Measurements from ENCODE around the gene CNGA4.

CNGA4 gene

GRCh38 chr11:6238902-6239301, at the start of gene CNGA4:
CNGA4 (plus strand) TSS chr11:6239089; CDS start chr11:6239207, 118 bp downstream.
- no peak for DNase-seq

GRCh38 chr11:6191742-6192141, 47.1 kb upstream of the CNGA4 start:
- no peak for DNase-seq

GRCh38 chr11:6194065-6194581, 44.8 kb upstream of the CNGA4 start:
- DNase-seq: no peak

GRCh38 chr11:6196396-6196795, 42.5 kb upstream of the CNGA4 start:
- DNase-seq: no peak

- DNase-seq: no peak
Observed at GRCh38 chr11:6197466-6198200, 41.3 kb upstream of the CNGA4 start.

GRCh38 chr11:6199174-6199810, 39.6 kb upstream of the CNGA4 start, which contains the start of gene OR52W1:
OR52W1 (plus strand) TSS chr11:6199224; CDS start chr11:6199224, 0 bp downstream.
- no peak for DNase-seq

GRCh38 chr11:6200975-6201374, 37.9 kb upstream of the CNGA4 start:
- DNase-seq: no peak

- DNase-seq: no peak
Observed at GRCh38 chr11:6201481-6201880, 37.4 kb upstream of the CNGA4 start.

GRCh38 chr11:6202041-6202440, 36.8 kb upstream of the CNGA4 start:
- DNase-seq: no peak

GRCh38 chr11:6203327-6203726, 35.6 kb upstream of the CNGA4 start:
- no peak for DNase-seq

GRCh38 chr11:6204706-6205105, 34.2 kb upstream of the CNGA4 start:
- DNase-seq: no peak

GRCh38 chr11:6205366-6205765, 33.5 kb upstream of the CNGA4 start, which contains the start of gene C11orf42:
C11orf42 (plus strand) TSS chr11:6205557; CDS start chr11:6205616, 59 bp downstream.
- no peak for DNase-seq

- DNase-seq: no peak
Observed at GRCh38 chr11:6206456-6207180, 32.3 kb upstream of the CNGA4 start.

GRCh38 chr11:6209801-6210200, 29.1 kb upstream of the CNGA4 start:
- no peak for DNase-seq

- no peak for DNase-seq
Observed at GRCh38 chr11:6210274-6210955, 28.5 kb upstream of the CNGA4 start.

GRCh38 chr11:6214530-6214929, 24.4 kb upstream of the CNGA4 start:
- no peak for DNase-seq

GRCh38 chr11:6216501-6216900, 22.4 kb upstream of the CNGA4 start:
- no peak for DNase-seq

GRCh38 chr11:6217722-6218121, 21.2 kb upstream of the CNGA4 start:
- no peak for DNase-seq

- DNase-seq: no peak
Observed at GRCh38 chr11:6219359-6219758, 19.5 kb upstream of the CNGA4 start.

GRCh38 chr11:6223854-6224253, 15.0 kb upstream of the CNGA4 start:
- no peak for DNase-seq

- no peak for DNase-seq
Observed at GRCh38 chr11:6224421-6224820, 14.5 kb upstream of the CNGA4 start.

- DNase-seq: no peak
Observed at GRCh38 chr11:6225024-6225423, 13.9 kb upstream of the CNGA4 start.

- DNase-seq: no peak
Observed at GRCh38 chr11:6225896-6226295, 13.0 kb upstream of the CNGA4 start.
